GM20000 (cell line): Measurements from ENCODE around the gene AGL.
"Not testable (repeated sequence)": the region's sequence is repeated elsewhere in the genome, so short reads cannot be mapped to it uniquely, and the experiment has no call there.

Experiments used
- DNase-seq: peaks from one replicate; pipeline ENCODE4 v3.0.0; 2012; ENCODE audit warnings: low spot score
- CTCF ChIP-seq: IDR thresholded peaks from 2 replicates; pipeline ENCODE4 v1.5.1; 2012; ENCODE audit warnings: mild to moderate bottlenecking, control low read depth; ENCODE audit errors: extremely low read depth, missing control alignments

The AGL gene

GRCh38 chr1:99950486-99950885 lies 100.3 kb downstream of the AGL start:
- no peak for DNase-seq
- no peak for TF ChIP-seq CTCF

GRCh38 chr1:99952522-99952921 lies 102.4 kb downstream of the AGL start:
- TF ChIP-seq CTCF, result no peak
- DNase-seq, result no peak

GRCh38 chr1:99955375-99955774 lies 105.2 kb downstream of the AGL start:
- no peak for TF ChIP-seq CTCF

GRCh38 chr1:99956755-99957154 lies 106.6 kb downstream of the AGL start:
- TF ChIP-seq CTCF, result no peak
- no peak for DNase-seq

More at GRCh38 chr1:99955375-99955774, 105.2 kb downstream of the AGL start:
- DNase-seq, result no peak

DNA sequence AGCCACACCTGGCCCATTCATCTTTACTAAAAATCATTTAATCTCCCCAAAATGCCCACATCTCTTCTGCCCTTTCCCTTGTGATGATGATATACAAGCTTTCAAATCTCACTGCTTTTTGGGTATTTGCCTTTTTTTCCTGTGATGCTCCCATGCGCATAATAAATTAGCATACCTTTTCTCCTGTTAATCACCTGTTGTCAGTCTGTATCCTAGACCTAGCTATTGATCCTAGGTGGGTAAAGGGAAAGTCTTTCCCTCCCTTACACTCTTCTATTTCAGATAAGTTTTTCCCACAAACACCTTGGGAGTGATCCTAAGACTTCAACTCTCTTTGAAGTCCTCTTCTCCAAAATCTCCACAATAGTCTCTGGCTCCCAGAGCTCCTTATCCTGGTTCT lies 107.7 kb downstream of the AGL start:
- DNase-seq, result no peak

DNA sequence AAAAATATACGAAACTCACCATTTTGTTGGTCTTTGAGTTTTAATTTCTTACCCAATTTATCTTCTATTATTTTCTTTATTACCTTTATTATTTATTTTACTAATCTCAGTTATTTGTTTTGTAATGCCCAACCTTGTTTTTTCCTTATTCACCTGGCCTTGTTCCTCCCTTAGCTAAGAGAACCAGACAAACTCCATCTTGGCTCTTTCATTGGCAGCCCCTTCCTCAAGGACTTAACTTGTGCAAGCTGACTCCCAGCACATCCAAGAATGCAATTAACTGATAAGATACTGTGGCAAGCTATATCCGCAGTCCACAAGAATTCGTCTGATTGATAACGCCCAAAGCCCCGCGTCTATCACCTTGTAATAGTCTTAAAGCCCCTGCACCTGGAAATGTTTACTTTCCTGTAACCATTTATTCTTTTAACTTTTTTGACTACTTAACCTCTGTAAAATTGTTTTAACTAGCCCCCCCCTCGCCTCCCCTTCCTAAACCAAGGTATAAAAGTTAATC lies 109.1 kb downstream of the AGL start:
- not testable (repeated sequence) for DNase-seq

More for the DNA sequence above, 107.7 kb downstream of the AGL start:
- no peak for TF ChIP-seq CTCF

DNA sequence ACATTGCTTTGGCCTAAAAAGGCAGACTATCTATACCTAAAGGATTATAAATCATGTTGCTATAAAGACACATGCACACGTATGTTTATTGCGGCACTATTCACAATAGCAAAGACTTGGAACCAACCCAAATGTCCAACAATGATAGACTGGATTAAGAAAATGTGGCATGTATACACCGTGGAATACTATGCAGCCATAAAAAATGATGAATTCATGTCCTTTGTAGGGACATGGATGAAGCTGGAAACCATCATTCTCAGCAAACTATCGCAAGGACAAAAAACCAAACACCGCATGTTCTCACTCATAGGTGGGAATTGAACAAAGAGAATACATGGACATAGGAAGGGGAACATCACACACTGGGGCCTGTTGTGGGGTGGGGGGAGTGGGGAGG lies 110.1 kb downstream of the AGL start:
- not testable (repeated sequence) for DNase-seq

- TF ChIP-seq CTCF, result no peak
- no peak for DNase-seq
Observed at GRCh38 chr1:99963041-99963795, 113.1 kb downstream of the AGL start.
